SK-N-SH (cell line): ENCODE results near the gene USP34. TPM values are rescaled to one million over a fixed set of nuclear protein-coding genes. Genes with fewer than 3 reads are reported as not detected.

Source experiments
- CTCF ChIA-PET: fragments of 300-600, 350-600 bp; formaldehyde crosslinking; extraction: SDS; loops from one replicate; lab custom pipeline; 2021; lab: Yijun Ruan, JAX
- POLR2A ChIA-PET: fragments of 350-600 bp; sonication (Branson Sonifier 250); formaldehyde crosslinking; extraction: SDS; loops from one replicate; lab custom pipeline; 2020; ENCODE audit warnings: antibody characterized with exemption, inconsistent platforms; lab: Yijun Ruan, JAX
- DNase-seq: peaks from one replicate; pipeline ENCODE4 v3.0.0; 2012
- H2AFZ ChIP-seq: fragments of 200-600 bp; sonication (generic); 2 replicates; pipeline ENCODE4 v1.8.1; 2016; ENCODE audit warnings: antibody characterized with exemption, mild to moderate bottlenecking, low read depth
- H3F3A ChIP-seq: fragments of 200-600 bp; sonication (generic); replicated peaks from 2 replicates; pipeline ENCODE3; 2016; ENCODE audit warnings: antibody characterized with exemption, mild to moderate bottlenecking; ENCODE audit not compliant: insufficient read depth
- H3K27ac ChIP-seq, 2 experiments: fragments of 200-500 bp in 1 of 2; fragments of 200-600 bp in 1 of 2; sonication (Bioruptor generic) in 1 of 2; sonication (generic), shearing (Covaris generic) in 1 of 2; 2 replicates each; pipeline versions ENCODE4 v1.5.1 to v1.6.1; 2014 to 2016; ENCODE audit warnings: low read depth in 2 of 2, inconsistent platforms in 1 of 2, low read length in 1 of 2, mild to moderate bottlenecking in 1 of 2, mixed read lengths in 1 of 2
- H3K27me3 ChIP-seq: fragments of 200-600 bp; sonication (generic), shearing (Covaris generic); 2 replicates; pipeline ENCODE4 v1.6.1; 2016; ENCODE audit warnings: mixed run types; ENCODE audit not compliant: insufficient read depth
- H3K36me3 ChIP-seq, 2 experiments: fragments of 200-500 bp in 1 of 2; fragments of 200-600 bp in 1 of 2; sonication (Bioruptor generic) in 1 of 2; sonication (generic) in 1 of 2; replicated peaks in 1 of 2; 2 replicates each; pipeline versions ENCODE3 to v1.5.1; 2014 to 2016; ENCODE audit warnings: low read length in 1 of 2, mild to moderate bottlenecking in 1 of 2; ENCODE audit not compliant: insufficient read depth in 2 of 2, control insufficient read depth in 1 of 2
- H3K4me1 ChIP-seq, 2 experiments: fragments of 200-500 bp in 1 of 2; fragments of 200-600 bp in 1 of 2; sonication (Bioruptor generic) in 1 of 2; sonication (generic), shearing (Covaris generic) in 1 of 2; 2 replicates each; pipeline versions ENCODE4 v1.5.1 to v1.6.1; 2014 to 2016; ENCODE audit warnings: low read depth in 1 of 2, low read length in 1 of 2, mixed run types in 1 of 2; ENCODE audit not compliant: insufficient read depth in 2 of 2, control insufficient read depth in 1 of 2
- H3K4me2 ChIP-seq: fragments of 200-600 bp; sonication (generic), shearing (Covaris generic); 2 replicates; pipeline ENCODE4 v1.6.1; 2017; ENCODE audit warnings: mixed run types
- H3K4me3 ChIP-seq, 2 experiments: fragments of 200-500 bp in 1 of 2; fragments of 200-600 bp in 1 of 2; sonication (Bioruptor generic) in 1 of 2; sonication (generic), shearing (Covaris generic) in 1 of 2; 2 replicates each; pipeline versions ENCODE4 v1.5.1 to v1.8.1; 2014 to 2016; ENCODE audit warnings: low read depth in 2 of 2, inconsistent platforms in 1 of 2, low read length in 1 of 2, mild to moderate bottlenecking in 1 of 2, mixed read lengths in 1 of 2, moderate library complexity in 1 of 2
- H3K79me2 ChIP-seq: fragments of 200-600 bp; sonication (generic); 2 replicates; pipeline ENCODE4 v1.8.1; 2017; ENCODE audit warnings: mild to moderate bottlenecking; ENCODE audit not compliant: insufficient read depth
- H3K9ac ChIP-seq: fragments of 200-600 bp; sonication (generic); 2 replicates; pipeline ENCODE4 v1.6.1; 2017; ENCODE audit warnings: mixed run types
- H3K9me2 ChIP-seq: fragments of 200-600 bp; sonication (generic); 2 replicates; pipeline ENCODE4 v1.6.1; 2017; ENCODE audit warnings: mixed run types
- H3K9me3 ChIP-seq: fragments of 200-600 bp; sonication (generic); 2 replicates; pipeline ENCODE4 v1.6.1; 2017; ENCODE audit warnings: mixed run types, mild to moderate bottlenecking, moderate library complexity
- H4K20me1 ChIP-seq: fragments of 200-600 bp; sonication (generic); 2 replicates; pipeline ENCODE4 v1.6.1; 2017; ENCODE audit warnings: mild to moderate bottlenecking, mixed run types; ENCODE audit not compliant: insufficient read depth
- CHD2 ChIP-seq: fragments of 150-350 bp; IDR thresholded peaks from 2 replicates; pipeline ENCODE4 v1.6.1; 2018; ENCODE audit warnings: low read length; ENCODE audit not compliant: partially characterized antibody
- CTCF ChIP-seq: fragments of 200-600 bp; sonication (generic); IDR thresholded peaks from 2 replicates; pipeline ENCODE4 v1.6.1; 2017; ENCODE audit warnings: antibody characterized with exemption, mild to moderate bottlenecking, moderate library complexity
- ELF1 ChIP-seq: IDR thresholded peaks from 2 replicates; pipeline ENCODE4 v1.4.0; 2012
- EP300 ChIP-seq, 2 experiments: IDR thresholded peaks; 2 replicates each; pipeline versions ENCODE4 v1.4.0 to v1.6.1; 2012; ENCODE audit warnings: borderline replicate concordance in 1 of 2, low read depth in 1 of 2, low read length in 1 of 2
- EZH2phosphoT487 ChIP-seq: fragments of 200-600 bp; sonication (generic); IDR thresholded peaks from 2 replicates; pipeline ENCODE4 v1.6.1; 2017; ENCODE audit warnings: low read depth, mixed run types, mild to moderate bottlenecking, antibody characterized with exemption, moderate library complexity, borderline replicate concordance
- FOSL2 ChIP-seq: IDR thresholded peaks from 2 replicates; pipeline ENCODE4 v1.4.0; 2012; ENCODE audit warnings: low read depth, mild to moderate bottlenecking, moderate library complexity, borderline replicate concordance
- FOXM1 ChIP-seq: IDR thresholded peaks from 2 replicates; pipeline ENCODE4 v1.4.0; 2012; ENCODE audit warnings: low read depth, mild to moderate bottlenecking
- IRF3 ChIP-seq: fragments of 150-350 bp; IDR thresholded peaks from 2 replicates; pipeline ENCODE4 v1.6.1; 2016; ENCODE audit warnings: mild to moderate bottlenecking, low read depth, low read length
- MEF2A ChIP-seq: IDR thresholded peaks from 2 replicates; pipeline ENCODE4 v1.4.0; 2012; ENCODE audit warnings: low read depth, borderline replicate concordance
- NFIC ChIP-seq: IDR thresholded peaks from 2 replicates; pipeline ENCODE4 v1.4.0; 2012; ENCODE audit warnings: borderline replicate concordance
- PBX3 ChIP-seq: IDR thresholded peaks from 2 replicates; pipeline ENCODE4; 2012
- POLR2AphosphoS5 ChIP-seq: IDR thresholded peaks from 2 replicates; pipeline ENCODE4 v1.6.1; 2012; ENCODE audit warnings: low read depth, low read length
- RCOR1 ChIP-seq: fragments of 150-350 bp; IDR thresholded peaks from 2 replicates; pipeline ENCODE4 v1.6.1; 2017; ENCODE audit warnings: antibody characterized with exemption, low read length
- RFX5 ChIP-seq: IDR thresholded peaks from 2 replicates; pipeline ENCODE4 v1.6.1; 2012; ENCODE audit warnings: mild to moderate bottlenecking, improper control_type of control experiment, low read length
- RXRA ChIP-seq: IDR thresholded peaks from 2 replicates; pipeline ENCODE4 v1.4.0; 2012; ENCODE audit warnings: low read depth, mild to moderate bottlenecking, borderline replicate concordance
- SMC3 ChIP-seq: IDR thresholded peaks from 2 replicates; pipeline ENCODE4 v1.6.1; 2012; ENCODE audit warnings: low read depth, low read length, improper control_type of control experiment
- TCF12 ChIP-seq: IDR thresholded peaks from 2 replicates; pipeline ENCODE4 v1.4.0; 2012
- TEAD4 ChIP-seq: IDR thresholded peaks from 2 replicates; pipeline ENCODE4 v1.4.0; 2012; ENCODE audit warnings: mild to moderate bottlenecking, borderline replicate concordance; ENCODE audit not compliant: insufficient read depth
- USF2 ChIP-seq: fragments of 150-350 bp; IDR thresholded peaks from 2 replicates; pipeline ENCODE4 v1.6.1; 2017; ENCODE audit warnings: antibody characterized with exemption, low read length, low read depth, borderline replicate concordance
- WGBS: methylation state at CpG from one replicate; pipeline ENCODE4 v1.1.6; 2017; ENCODE audit warnings: low lambda C conversion rate; 5-methylcytosine and 5-hydroxymethylcytosine counted together
- polyA plus RNA-seq, 3 experiments: library from polyadenylated mRNA; depleted of rRNA; stranded (reverse); fragments of >200 nt; gene quantifications; 2 replicates each; pipeline ENCODE4 v1.2.3, GENCODE V29; 2012

The USP34 gene
- polyA plus RNA-seq, 1 of the 3 experiments (the other 2 are of a cell fraction): 31.4 TPM

- ChIA-PET CTCF (no interaction called here), POLR2A (no interaction called here)
- peaks cover 7% of the 10 kb centered on the region for H3K79me2 ChIP-seq
- WGBS: 100% methylated on average over 3 of the region's 3 CpGs
- no peak overlapping the region for H3K9ac ChIP-seq
- H3K4me3 ChIP-seq: no peak overlapping the region
- peaks cover 5% of the 10 kb centered on the region for H3F3A ChIP-seq
- H4K20me1 ChIP-seq: no peaks in the 10 kb centered on the region
- no peaks in the 10 kb centered on the region for H3K9me2 ChIP-seq
- no peak for DNase-seq
- H3K27ac ChIP-seq: no peak overlapping the region
- no peak overlapping the region for H3K4me2 ChIP-seq
- H3K9me3 ChIP-seq: no peaks in the 10 kb centered on the region
- H3K4me1 ChIP-seq: peaks cover 0 to 4% of the 10 kb centered on the region in 2 experiments; a peak in 1 of 4 replicates
- H2AFZ ChIP-seq: no peak overlapping the region
- H3K27me3 ChIP-seq: no peaks in the 10 kb centered on the region
- no peak for TF ChIP-seq FOSL2
- TF ChIP-seq PBX3: no peak
- no peak for TF ChIP-seq SMC3
- TF ChIP-seq USF2: no peak
- TF ChIP-seq RXRA: no peak
- no peak for TF ChIP-seq IRF3
- TF ChIP-seq CHD2: no peak
- no peak for TF ChIP-seq RCOR1
- no peak for TF ChIP-seq RFX5
- no peak for TF ChIP-seq NFIC
- TF ChIP-seq TEAD4: no peak
- TF ChIP-seq EP300 (IDR thresholded peaks at IDR 0.05; ENCODE audit: borderline replicate concordance in 1 of 2, low read depth in 1 of 2, low read length in 1 of 2): no peak
- TF ChIP-seq ELF1: no peak
- H3K36me3 ChIP-seq: peaks cover 47 to 76% of the 10 kb centered on the region in 2 experiments
Measured at GRCh38 chr2:61326423-61326822, 144.5 kb downstream of the USP34 start.

GRCh38 chr2:61320181-61320580 lies 150.7 kb downstream of the USP34 start:
- Histone ChIP-seq H3K9me3 (no peaks in the 10 kb centered on the region), H3K27me3 (no peaks in the 10 kb centered on the region), H3K36me3 (peaks cover 17 to 72% of the 10 kb centered on the region in 2 experiments), H3K4me3 (no peak overlapping the region), H3K79me2 (peaks cover 7% of the 10 kb centered on the region), H3K27ac (no peak overlapping the region), H3K4me1 (no peaks in the 10 kb centered on the region), H2AFZ (no peak overlapping the region), H3K4me2 (no peak overlapping the region), H4K20me1 (no peaks in the 10 kb centered on the region), H3K9me2 (no peaks in the 10 kb centered on the region; the same call in 1 of the 2 replicates)
- CTCF ChIA-PET: no interaction called here
- POLR2A ChIA-PET: no interaction called here
- no peak for DNase-seq
- WGBS: 98% methylated on average over 3 of the region's 3 CpGs
- TF ChIP-seq FOXM1: no peak
- no peak for TF ChIP-seq POLR2AphosphoS5
- no peak for TF ChIP-seq RXRA
- TF ChIP-seq IRF3: no peak
- TF ChIP-seq RFX5: no peak
- TF ChIP-seq EZH2phosphoT487: no peak
- TF ChIP-seq CTCF: no peak
- no peak for TF ChIP-seq TCF12
- no peak for TF ChIP-seq MEF2A
- TF ChIP-seq, all 33 proteins: peak for 0
- no peak overlapping the region for H3K9ac ChIP-seq
- H3F3A ChIP-seq: peaks cover under 1% of the 10 kb centered on the region
